Measurements from ENCODE around the gene RELT.

Gene RELT, protein sequence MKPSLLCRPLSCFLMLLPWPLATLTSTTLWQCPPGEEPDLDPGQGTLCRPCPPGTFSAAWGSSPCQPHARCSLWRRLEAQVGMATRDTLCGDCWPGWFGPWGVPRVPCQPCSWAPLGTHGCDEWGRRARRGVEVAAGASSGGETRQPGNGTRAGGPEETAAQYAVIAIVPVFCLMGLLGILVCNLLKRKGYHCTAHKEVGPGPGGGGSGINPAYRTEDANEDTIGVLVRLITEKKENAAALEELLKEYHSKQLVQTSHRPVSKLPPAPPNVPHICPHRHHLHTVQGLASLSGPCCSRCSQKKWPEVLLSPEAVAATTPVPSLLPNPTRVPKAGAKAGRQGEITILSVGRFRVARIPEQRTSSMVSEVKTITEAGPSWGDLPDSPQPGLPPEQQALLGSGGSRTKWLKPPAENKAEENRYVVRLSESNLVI

DNA sequence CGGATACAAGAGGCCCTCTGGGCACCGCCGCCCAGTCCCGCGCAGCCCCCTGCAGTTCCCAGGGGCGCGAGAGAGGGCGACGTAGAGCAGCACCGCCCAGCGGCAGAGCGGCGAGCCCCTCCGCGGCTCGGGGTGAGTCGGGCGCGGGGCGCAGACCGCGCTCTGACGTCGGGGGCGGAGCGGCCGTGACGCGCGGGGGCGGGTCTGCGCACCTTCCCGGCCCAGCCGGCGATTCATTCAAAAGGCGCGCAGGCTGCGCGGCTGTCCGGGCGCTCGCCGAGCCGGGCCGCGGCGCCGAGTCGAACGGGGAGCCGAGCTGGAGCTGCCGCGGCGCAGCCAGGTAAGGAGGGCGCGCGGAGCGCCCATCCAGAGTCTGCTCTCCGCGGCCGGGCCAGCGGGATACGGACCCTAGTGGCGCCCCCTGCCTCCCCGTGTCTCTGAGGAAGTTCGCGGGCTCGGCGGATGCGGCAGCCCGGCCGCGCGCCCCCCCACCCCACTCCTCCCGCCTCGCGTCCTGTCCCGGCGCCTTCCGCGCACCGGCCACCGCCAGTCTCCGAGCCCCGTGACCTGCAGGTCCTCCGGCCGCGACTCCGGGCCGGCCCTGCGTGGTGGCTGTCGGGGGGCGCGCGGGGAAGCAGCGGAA is at the start of gene RELT:
RELT (plus strand) TSS at position 240 of the 643 bp plus-strand sequence. CDS start 12,738 bp downstream, outside the sequence.
- peak; percentile 99 for DNase-seq

- peak; percentile 47 for DNase-seq
Observed at GRCh38 chr11:73326929-73327811, 49.0 kb upstream of the RELT start.

DNA sequence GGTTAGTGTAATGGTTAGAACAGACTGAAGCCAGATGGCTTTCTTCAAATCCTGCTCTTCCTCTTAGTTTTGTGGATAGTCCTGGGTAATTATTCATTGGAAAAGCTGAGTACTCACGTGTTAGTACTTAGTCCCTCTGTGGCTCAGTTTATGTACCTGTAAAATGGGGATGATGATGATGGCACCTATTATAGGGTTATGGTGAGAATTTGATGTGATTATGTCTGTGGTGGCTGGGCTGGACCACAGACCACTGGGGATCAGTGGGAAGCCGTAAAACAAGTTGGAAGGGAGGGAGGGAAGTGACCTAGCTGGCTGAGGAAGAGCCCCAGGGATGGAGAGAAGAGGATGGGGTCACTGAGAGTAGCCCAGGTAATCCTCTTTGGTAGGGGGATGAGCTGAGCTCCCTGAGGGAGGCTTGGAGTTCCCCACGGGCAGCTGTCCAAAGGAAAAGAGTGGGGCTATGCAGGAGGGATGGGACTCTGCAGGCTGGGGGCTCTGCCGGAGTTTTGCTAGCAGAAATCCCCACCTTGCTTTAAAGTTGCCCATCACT is 48.3 kb upstream of the RELT start:
- no peak for DNase-seq

- DNase-seq, result peak; percentile 57
Observed at GRCh38 chr11:73330569-73331093, 45.6 kb upstream of the RELT start.

DNA sequence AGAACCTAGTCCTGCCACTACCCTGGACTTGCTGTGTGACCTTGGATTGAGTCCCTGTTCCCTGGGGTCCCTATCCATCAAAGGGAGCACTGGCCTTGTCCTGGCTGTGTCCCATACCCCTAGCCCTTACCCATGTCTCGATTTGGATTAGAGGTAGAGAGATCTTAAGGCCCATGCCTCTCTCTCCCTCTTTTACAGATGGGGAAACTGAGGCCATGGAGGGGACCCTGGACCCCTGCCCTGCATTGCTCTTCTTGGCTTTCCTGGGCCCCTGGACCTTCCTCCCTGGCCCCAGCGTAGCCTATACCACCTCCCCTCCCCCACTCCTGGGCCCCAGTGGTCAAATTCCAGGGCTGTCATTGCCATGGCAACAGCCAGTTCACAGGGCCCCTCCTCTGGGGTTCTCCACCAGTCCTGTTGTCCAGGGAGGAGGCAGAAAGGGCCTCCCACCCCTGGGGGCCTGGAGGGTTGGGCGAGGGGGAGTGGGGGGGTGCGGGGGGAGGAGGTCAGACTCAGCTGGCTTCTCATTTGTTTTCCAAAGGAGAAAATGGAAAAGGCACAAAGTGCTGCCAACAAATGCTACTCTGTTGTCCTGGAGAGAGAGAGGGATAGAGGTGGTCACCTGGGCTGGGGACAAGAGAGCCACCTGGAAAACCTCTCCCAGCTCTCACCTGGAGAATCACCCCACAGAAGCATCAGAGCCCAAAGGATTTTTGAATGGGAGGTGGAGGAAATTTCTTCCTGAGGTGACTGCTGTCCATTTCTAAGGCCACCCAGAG is 44.9 kb upstream of the RELT start:
- DNase-seq, result no peak

DNA sequence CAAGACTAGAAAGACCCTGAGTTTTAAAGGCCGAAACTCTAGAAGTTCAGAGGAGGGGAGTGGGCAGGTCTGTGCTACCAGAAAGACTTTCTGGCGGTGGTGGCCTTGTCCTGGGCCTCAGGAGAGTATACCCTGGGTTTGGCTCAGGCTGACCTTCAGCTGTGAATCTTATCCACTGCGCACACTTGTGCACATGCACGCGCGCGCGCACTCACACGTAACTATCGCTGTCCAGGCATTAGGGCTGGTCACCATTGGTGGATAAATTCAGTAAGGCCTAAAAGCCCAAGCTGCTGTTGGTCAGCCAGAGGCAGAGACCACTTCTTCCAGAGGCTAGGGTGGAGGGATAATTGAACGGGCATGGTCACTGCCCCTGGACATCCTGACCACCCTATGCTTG is 43.0 kb upstream of the RELT start:
- DNase-seq, result no peak

- no peak for DNase-seq
Observed at GRCh38 chr11:73333640-73334383, 42.4 kb upstream of the RELT start.

- DNase-seq, result peak; percentile 49
Observed at GRCh38 chr11:73334384-73335203, 41.6 kb upstream of the RELT start.

GRCh38 chr11:73335204-73335923 is 40.8 kb upstream of the RELT start:
- DNase-seq, result peak; percentile 92

- no peak for DNase-seq
Observed at GRCh38 chr11:73337846-73338245, 38.4 kb upstream of the RELT start.

DNA sequence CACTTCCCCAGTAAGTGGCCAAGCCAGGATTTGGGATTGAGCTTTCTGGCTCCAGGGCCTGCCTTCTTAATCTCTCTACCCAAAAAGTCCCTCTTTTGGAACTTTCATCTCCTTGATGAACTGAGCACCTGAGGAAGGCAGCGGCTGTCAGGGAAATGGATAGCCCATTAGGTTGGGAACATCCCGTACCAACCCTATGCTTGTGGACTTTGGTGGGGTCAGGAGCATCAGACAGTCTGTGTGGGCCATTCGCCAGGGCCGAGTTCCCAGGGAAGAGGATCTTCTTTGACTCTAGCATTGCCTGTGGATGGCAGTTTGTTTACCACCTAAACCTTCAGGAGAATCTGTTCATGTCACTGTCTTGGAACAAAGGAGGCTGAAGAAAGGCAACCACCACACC is 37.9 kb upstream of the RELT start:
- no peak for DNase-seq

DNA sequence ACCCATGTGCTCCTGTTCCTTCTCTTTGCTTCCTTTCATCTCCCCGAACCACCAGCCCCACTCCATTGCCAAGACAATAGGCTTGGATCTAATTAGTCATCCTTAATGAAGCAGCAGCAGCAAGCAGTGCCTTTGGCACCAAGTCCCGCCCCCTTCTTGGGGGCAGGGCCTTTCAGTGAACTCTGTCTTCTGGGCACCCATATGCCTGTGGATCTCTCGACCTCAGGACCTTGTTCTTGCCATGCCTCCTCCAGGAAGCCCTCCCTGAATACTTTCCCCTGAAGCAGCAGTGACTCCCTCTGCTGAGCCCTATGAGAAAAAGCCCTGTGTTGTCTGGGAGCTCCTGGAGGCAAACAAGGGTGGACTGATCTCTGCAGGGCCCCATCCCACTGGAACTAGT is 36.0 kb upstream of the RELT start:
- no peak for DNase-seq

DNA sequence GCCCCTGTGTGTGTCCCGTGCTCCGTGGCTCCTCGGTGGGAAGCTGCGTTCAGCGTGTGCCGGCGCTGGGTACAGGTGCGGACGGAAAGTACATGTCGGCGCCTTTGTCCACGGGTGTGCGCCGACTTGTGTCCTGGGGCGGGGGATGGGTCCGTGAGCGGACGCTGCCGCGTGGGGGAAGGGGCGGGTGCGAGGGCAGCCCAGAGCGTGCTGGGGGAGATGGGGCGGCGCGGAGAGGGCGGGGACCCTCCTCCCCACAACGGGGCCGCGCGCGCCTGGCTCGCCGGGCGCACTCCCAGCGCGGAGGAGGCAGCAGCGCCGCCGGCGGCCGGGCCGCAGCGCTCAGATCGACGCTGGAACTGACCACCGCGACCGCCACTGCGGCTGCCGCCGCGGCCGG is 33.6 kb upstream of the RELT start:
- DNase-seq, result peak; percentile 87

DNA sequence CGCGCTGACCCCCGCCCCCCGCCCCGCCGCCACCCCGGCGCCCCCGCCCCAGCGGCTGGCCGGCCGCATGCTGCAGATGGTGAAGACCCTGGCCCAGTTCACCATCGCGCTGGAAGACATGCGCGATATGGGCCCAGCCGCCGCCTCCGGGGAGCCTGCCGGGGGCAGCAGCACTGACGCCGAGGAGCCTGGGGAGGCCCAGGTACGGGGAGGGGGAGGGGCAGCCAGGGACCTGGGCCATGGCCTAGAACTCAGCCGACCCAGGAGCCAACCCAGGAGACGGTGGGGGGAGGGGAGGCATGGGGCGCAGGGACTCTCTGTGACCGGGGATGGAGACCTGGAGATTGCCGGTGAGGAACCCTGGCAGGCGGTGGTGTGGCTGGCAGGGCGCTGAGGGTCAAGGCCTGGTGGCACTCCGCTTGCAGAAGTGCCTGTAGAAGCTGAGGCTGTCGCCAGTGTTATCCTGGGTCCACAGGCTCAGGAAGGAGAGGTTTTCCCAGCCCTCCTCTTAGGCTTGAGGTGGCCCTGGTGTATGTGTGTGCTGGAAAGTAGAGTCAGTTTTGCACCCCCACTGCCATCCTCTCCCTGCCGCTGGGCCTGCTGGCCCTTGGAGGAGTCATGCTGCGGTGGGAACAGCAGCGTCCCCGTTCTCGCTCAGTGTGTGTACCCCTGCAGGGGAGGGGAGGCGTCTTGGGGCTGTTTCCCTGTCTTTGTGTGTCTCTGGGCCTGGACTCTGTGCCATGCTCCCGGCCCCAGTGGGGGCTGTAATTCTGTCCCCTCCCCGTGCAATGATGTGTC is 32.9 kb upstream of the RELT start:
- peak; percentile 79 for DNase-seq

GRCh38 chr11:73344191-73344607 is 32.0 kb upstream of the RELT start:
- DNase-seq, result no peak

GRCh38 chr11:73345481-73346160 is 30.6 kb upstream of the RELT start:
- no peak for DNase-seq

DNA sequence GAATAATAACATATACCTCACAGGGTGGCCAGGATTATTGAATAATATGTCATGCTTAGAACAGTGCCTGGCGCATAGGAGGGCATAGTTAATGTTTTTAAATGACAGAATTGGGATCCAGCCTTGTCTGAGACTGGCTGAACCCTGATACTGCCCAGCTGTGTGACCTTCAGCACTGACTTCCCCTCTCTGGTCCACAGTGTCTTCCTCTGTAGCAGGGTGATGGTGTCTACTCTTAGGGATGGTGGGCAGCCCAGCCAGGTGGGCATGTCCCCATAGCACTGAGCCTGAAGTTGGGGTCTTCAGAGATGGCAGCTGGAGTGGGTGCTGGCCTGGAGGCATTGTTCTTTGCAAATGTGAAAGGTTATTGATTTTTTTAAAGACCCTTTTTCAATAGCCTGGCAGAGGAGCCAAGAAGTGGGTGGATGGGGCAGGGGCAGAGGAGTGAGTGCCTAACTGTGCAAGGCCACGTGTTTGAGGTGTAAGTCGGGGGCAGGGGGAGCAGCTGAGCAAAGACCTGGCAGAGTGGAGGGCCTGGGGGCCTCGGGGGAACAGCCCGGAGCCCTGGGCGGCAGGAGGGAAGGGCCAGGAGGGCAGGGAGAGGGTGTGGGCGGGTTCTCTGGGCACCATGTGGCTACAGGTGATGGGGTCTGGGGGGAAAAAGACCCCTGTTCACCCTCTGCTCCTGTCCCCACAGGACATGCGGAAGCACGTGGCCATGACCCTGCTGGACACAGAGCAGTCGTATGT is 29.8 kb upstream of the RELT start:
- DNase-seq, result no peak
